ENCODE results near the gene NYNRIN.

DNA sequence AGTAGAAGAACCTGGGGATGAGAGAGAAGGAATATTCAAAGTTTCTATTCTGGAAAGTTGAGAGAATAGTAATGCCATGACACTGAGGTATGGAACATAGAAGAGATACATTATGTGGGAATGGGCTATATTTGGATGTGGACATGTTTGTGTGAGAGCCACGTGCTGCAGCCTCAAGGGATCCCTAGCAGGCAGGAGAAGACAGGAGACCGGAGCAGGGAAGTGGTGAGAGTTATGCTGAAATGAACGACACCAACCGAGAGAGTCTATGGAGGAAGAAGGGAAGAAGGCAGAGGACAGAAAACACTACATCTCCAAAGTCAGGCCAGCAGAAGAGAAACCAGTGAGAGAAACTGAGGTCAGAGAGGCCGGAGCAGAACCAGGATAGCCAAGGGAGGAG lies 49.1 kb upstream of the NYNRIN start:
- TF ChIP-seq, protein P1, sequence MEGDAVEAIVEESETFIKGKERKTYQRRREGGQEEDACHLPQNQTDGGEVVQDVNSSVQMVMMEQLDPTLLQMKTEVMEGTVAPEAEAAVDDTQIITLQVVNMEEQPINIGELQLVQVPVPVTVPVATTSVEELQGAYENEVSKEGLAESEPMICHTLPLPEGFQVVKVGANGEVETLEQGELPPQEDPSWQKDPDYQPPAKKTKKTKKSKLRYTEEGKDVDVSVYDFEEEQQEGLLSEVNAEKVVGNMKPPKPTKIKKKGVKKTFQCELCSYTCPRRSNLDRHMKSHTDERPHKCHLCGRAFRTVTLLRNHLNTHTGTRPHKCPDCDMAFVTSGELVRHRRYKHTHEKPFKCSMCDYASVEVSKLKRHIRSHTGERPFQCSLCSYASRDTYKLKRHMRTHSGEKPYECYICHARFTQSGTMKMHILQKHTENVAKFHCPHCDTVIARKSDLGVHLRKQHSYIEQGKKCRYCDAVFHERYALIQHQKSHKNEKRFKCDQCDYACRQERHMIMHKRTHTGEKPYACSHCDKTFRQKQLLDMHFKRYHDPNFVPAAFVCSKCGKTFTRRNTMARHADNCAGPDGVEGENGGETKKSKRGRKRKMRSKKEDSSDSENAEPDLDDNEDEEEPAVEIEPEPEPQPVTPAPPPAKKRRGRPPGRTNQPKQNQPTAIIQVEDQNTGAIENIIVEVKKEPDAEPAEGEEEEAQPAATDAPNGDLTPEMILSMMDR (conservative IDR thresholded peaks at IDR 0.05; ENCODE audit: low read length): no peak
- no peak for TF ChIP-seq EZH2phosphoT487 (IDR thresholded peaks at IDR 0.05; ENCODE audit: borderline replicate concordance)

All from Loucy (cell line).